H9 (cell line): ENCODE results near the gene ADAM8. TPM values are rescaled to one million over a fixed set of nuclear protein-coding genes. Genes with fewer than 3 reads are reported as not detected.

Experiments used
- DNase-seq: peaks from one replicate; pipeline ENCODE4 v3.0.0-alpha.2; 2017
- H2AFZ ChIP-seq: one replicate; pipeline ENCODE4 v1.6.1; 2013; ENCODE audit warnings: mild to moderate bottlenecking, low read length, control low read depth, moderate library complexity
- H2AK5ac ChIP-seq: 2 replicates; pipeline ENCODE4 v1.6.1; 2013; ENCODE audit warnings: low read length, control low read depth, mixed read lengths; ENCODE audit not compliant: insufficient read length
- H2BK120ac ChIP-seq: one replicate; pipeline ENCODE4 v1.6.1; 2013; ENCODE audit warnings: low read depth, mild to moderate bottlenecking, low read length, control low read depth, inconsistent platforms; ENCODE audit not compliant: poor library complexity, severe bottlenecking
- H2BK12ac ChIP-seq: 2 replicates; pipeline ENCODE4 v1.6.1; 2013; ENCODE audit warnings: low read length, control low read depth, mixed read lengths, low read depth; ENCODE audit not compliant: insufficient read length
- H2BK15ac ChIP-seq: 2 replicates; pipeline ENCODE4 v1.6.1; 2013; ENCODE audit warnings: low read depth, low read length, control low read depth
- H2BK20ac ChIP-seq: one replicate; pipeline ENCODE4 v1.6.1; 2013; ENCODE audit warnings: low read depth, mild to moderate bottlenecking, low read length, control low read depth, inconsistent platforms; ENCODE audit not compliant: poor library complexity, severe bottlenecking
- H2BK5ac ChIP-seq: 2 replicates; pipeline ENCODE4 v1.6.1; 2013; ENCODE audit warnings: low read length, control low read depth, mixed read lengths; ENCODE audit not compliant: insufficient read length
- H3K14ac ChIP-seq: 2 replicates; pipeline ENCODE4 v1.6.1; 2013; ENCODE audit warnings: low read length, control low read depth; ENCODE audit not compliant: insufficient read depth
- H3K18ac ChIP-seq: 2 replicates; pipeline ENCODE4 v1.6.1; 2013; ENCODE audit warnings: low read depth, mild to moderate bottlenecking, mixed read lengths, low read length, control low read depth; ENCODE audit not compliant: insufficient read length
- H3K23ac ChIP-seq: 2 replicates; pipeline ENCODE4 v1.6.1; 2013; ENCODE audit warnings: low read length, control low read depth, mixed read lengths, low read depth; ENCODE audit not compliant: insufficient read length
- H3K23me2 ChIP-seq: 2 replicates; pipeline ENCODE4 v1.6.1; 2013; ENCODE audit warnings: low read depth, mild to moderate bottlenecking, mixed read lengths, low read length, control low read depth; ENCODE audit not compliant: insufficient read length, poor library complexity, severe bottlenecking
- H3K27ac ChIP-seq: 2 replicates; pipeline ENCODE4 v1.5.1; 2013; ENCODE audit warnings: low read length, control low read depth, mixed read lengths, low read depth; ENCODE audit not compliant: insufficient read length
- H3K27me3 ChIP-seq: 2 replicates; pipeline ENCODE4 v1.6.1; 2013; ENCODE audit warnings: low read length, control low read depth, inconsistent platforms; ENCODE audit not compliant: insufficient read depth
- H3K4ac ChIP-seq: 2 replicates; pipeline ENCODE4 v1.6.1; 2013; ENCODE audit warnings: low read depth, mild to moderate bottlenecking, control low read depth, inconsistent platforms, low read length, moderate library complexity
- H3K4me1 ChIP-seq: 2 replicates; pipeline ENCODE4 v1.6.1; 2013; ENCODE audit warnings: low read length, control low read depth, inconsistent platforms; ENCODE audit not compliant: insufficient read depth
- H3K4me2 ChIP-seq: 2 replicates; pipeline ENCODE4 v1.6.1; 2013; ENCODE audit warnings: low read length, control low read depth, mixed read lengths; ENCODE audit not compliant: insufficient read length, insufficient read depth
- H3K56ac ChIP-seq: 2 replicates; pipeline ENCODE4 v1.6.1; 2013; ENCODE audit warnings: low read depth, mild to moderate bottlenecking, mixed read lengths, low read length, control low read depth; ENCODE audit not compliant: insufficient read length
- H3K79me1 ChIP-seq: 2 replicates; pipeline ENCODE4 v1.6.1; 2013; ENCODE audit warnings: low read depth, mild to moderate bottlenecking, moderate library complexity, low read length, control low read depth, inconsistent platforms; ENCODE audit not compliant: insufficient read depth, poor library complexity, severe bottlenecking
- H3K79me2 ChIP-seq: 2 replicates; pipeline ENCODE4 v1.6.1; 2013; ENCODE audit warnings: low read length, control low read depth, inconsistent platforms; ENCODE audit not compliant: insufficient read depth
- H3K9ac ChIP-seq: 2 replicates; pipeline ENCODE4 v1.6.1; 2013; ENCODE audit warnings: low read length, control low read depth, mixed read lengths; ENCODE audit not compliant: insufficient read length; ENCODE audit errors: extremely low read depth
- H3K9me3 ChIP-seq: one replicate; pipeline ENCODE4 v1.6.1; 2013; ENCODE audit warnings: low read depth, low read length, inconsistent platforms; ENCODE audit not compliant: control insufficient read depth
- H3T11ph ChIP-seq: one replicate; pipeline ENCODE4 v1.6.1; 2013; ENCODE audit warnings: mild to moderate bottlenecking, low read length, control low read depth, inconsistent platforms
- H4K20me1 ChIP-seq: one replicate; pipeline ENCODE4 v1.6.1; 2013; ENCODE audit not compliant: control insufficient read depth, insufficient read length, insufficient read depth
- H4K5ac ChIP-seq: 2 replicates; pipeline ENCODE4 v1.6.1; 2013; ENCODE audit warnings: low read depth, mild to moderate bottlenecking, mixed read lengths, low read length, control low read depth; ENCODE audit not compliant: insufficient read length
- H4K8ac ChIP-seq: replicated peaks from 2 replicates; pipeline ENCODE4 v1.6.1; 2013; ENCODE audit warnings: low read length, control low read depth, mixed read lengths, low read depth; ENCODE audit not compliant: insufficient read length
- H4K91ac ChIP-seq: 2 replicates; pipeline ENCODE4 v1.6.1; 2013; ENCODE audit warnings: low read depth, mild to moderate bottlenecking, moderate library complexity, mixed read lengths, low read length, control low read depth; ENCODE audit not compliant: insufficient read length
- H3K27ac Mint-ChIP-seq, 3 experiments: 2 replicates in 2 of 3; 3 replicates in 1 of 3; pipeline ENCODE4 v1.8.0; 2020 to 2021; ENCODE audit warnings: mixed read lengths in 3 of 3, mild to moderate bottlenecking in 1 of 3, moderate library complexity in 1 of 3
- H3K27me3 Mint-ChIP-seq: 2 replicates; pipeline ENCODE4 v1.8.0; 2021; ENCODE audit warnings: low read depth, mild to moderate bottlenecking, moderate library complexity, mixed read lengths
- H3K36me3 Mint-ChIP-seq, 3 experiments: 2 replicates in 2 of 3; 3 replicates in 1 of 3; pipeline ENCODE4 v1.8.0; 2020 to 2021; ENCODE audit warnings: low read depth in 3 of 3, mixed read lengths in 3 of 3; ENCODE audit not compliant: insufficient read depth in 1 of 3
- H3K4me1 Mint-ChIP-seq, 2 experiments: 2 replicates each; pipeline ENCODE4 v1.8.0; 2020; ENCODE audit warnings: mixed read lengths in 2 of 2
- H3K4me3 Mint-ChIP-seq, 2 experiments: 2 replicates in 1 of 2; 3 replicates in 1 of 2; pipeline ENCODE4 v1.8.0; 2020 to 2021; ENCODE audit warnings: mild to moderate bottlenecking in 2 of 2, mixed read lengths in 2 of 2, moderate library complexity in 1 of 2
- H3K9me3 Mint-ChIP-seq, 2 experiments: 2 replicates in 1 of 2; 3 replicates in 1 of 2; pipeline ENCODE4 v1.8.0; 2020; ENCODE audit warnings: mild to moderate bottlenecking in 2 of 2, mixed read lengths in 2 of 2, moderate library complexity in 1 of 2
- CTCF ChIP-seq: fragments of 200-600 bp; sonication (generic); conservative IDR thresholded peaks from 3 replicates; pipeline ENCODE4 v1.8.0; 2021; ENCODE audit warnings: antibody characterized with exemption, mild to moderate bottlenecking
- WGBS: extraction: QIAGEN DNeasy Blood & Tissue Kit; methylation state at CpG from one replicate; pipeline ENCODE4 v1.1.7; 2013; ENCODE audit warnings: missing lambda C conversion rate, low lambda C conversion rate, mixed read lengths; ENCODE audit not compliant: insufficient read length; ENCODE audit errors: extremely low coverage; 5-methylcytosine and 5-hydroxymethylcytosine counted together
- total RNA-seq: library from RNA; stranded (reverse); gene quantifications from 2 replicates; pipeline ENCODE4 v1.2.1, GENCODE V29; 2021

ADAM8 gene
- total RNA-seq, 1 experiment from 2014 or later = 5.4 TPM

DNA sequence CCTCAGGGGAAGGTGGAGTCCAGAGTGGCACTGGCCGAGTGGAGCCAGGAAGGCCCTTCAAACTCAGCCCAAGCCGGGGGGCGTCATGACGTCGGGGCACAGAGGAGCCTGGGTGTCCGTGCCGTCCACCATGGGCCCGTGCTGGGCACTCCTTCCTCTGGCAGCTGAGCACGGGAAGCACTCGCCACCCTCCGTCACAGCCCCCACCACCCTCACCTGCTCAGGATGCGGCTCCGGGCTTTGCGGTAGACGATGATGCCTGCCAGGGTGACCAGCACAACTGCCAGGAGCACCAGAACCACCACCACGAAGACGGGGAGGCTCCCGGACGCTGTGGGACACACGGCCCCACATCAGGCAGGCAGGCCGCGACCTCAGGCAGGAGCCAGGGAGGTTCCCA lies 8.1 kb downstream of the ADAM8 start:
- Histone ChIP-seq H4K20me1 (no peaks in the 10 kb centered on the region), H3T11ph (no peak overlapping the region), H2AK5ac (no peak overlapping the region), H4K5ac (no peak overlapping the region), H4K91ac (no peak overlapping the region), H3K4me1 (no peaks in the 10 kb centered on the region), H3K79me2 (no peaks in the 10 kb centered on the region), H2BK15ac (no peak overlapping the region), H3K27me3 (no peaks in the 10 kb centered on the region), H3K4me2 (no peak overlapping the region), H3K23ac (no peak overlapping the region), H3K9me3 (no peaks in the 10 kb centered on the region), H4K8ac (no peak overlapping the region), H3K79me1 (no peaks in the 10 kb centered on the region), H2AFZ (no peak overlapping the region), H3K23me2 (no peaks in the 10 kb centered on the region), H2BK5ac (no peak overlapping the region), H3K4ac (no peak overlapping the region), H3K9ac (no peak overlapping the region), H3K18ac (no peak overlapping the region), H3K56ac (no peak overlapping the region), H3K14ac (no peak overlapping the region), H2BK12ac (no peak overlapping the region), H3K27ac (no peak overlapping the region), H2BK120ac (no peak overlapping the region), H2BK20ac (no peak overlapping the region)
- Mint-ChIP-seq H3K27ac (no peak overlapping the region), H3K4me1 (peaks cover 0 to 4% of the 10 kb centered on the region in 2 experiments; a peak in 1 of 4 replicates), H3K27me3 (peaks cover 8% of the 10 kb centered on the region), H3K9me3 (no peaks in the 10 kb centered on the region), H3K4me3 (no peak overlapping the region), H3K36me3 (no peaks in the 10 kb centered on the region)
- no peak for TF ChIP-seq CTCF
- DNase-seq = no peak
- WGBS = no CpG with 5 or more reads among the region's 22 CpGs
